A673 (cell line): ENCODE measurements around the gene PRR15. TPM values are rescaled to one million over a fixed set of nuclear protein-coding genes. Genes with fewer than 3 reads are reported as not detected.
A peak's percentile ranks its signal among the peaks of the same experiment; 100 is the strongest.

Source experiments
- BruUV-seq: library from RNA; stranded (reverse); fragments of 400-500 nt; replicated peaks from 2 replicates; lab custom pipeline; 2021; lab: Mats Ljungman, UMichigan
- CTCF ChIA-PET: fragments of 300-600 bp; sonication (Branson Sonifier 250); formaldehyde crosslinking; loops from one replicate; lab custom pipeline; 2022; ENCODE audit warnings: antibody characterized with exemption; lab: Charles Lee
- POLR2A ChIA-PET: fragments of 300-600 bp; sonication (Branson Sonifier 250); formaldehyde crosslinking; loops from one replicate; lab custom pipeline; 2022; ENCODE audit warnings: antibody characterized with exemption; ENCODE audit not compliant: low non-redundant PET; lab: Charles Lee
- DNase-seq: peaks from one replicate; pipeline ENCODE4 v3.0.0-alpha.2; 2015; ENCODE audit warnings: low spot score
- H3K27ac ChIP-seq: fragments of 200-600 bp; sonication (generic); 2 replicates; pipeline ENCODE4 v1.5.1; 2016; ENCODE audit warnings: mixed run types, low read depth, mild to moderate bottlenecking, mixed read lengths, antibody characterized with exemption, low read length; ENCODE audit not compliant: poor library complexity, severe bottlenecking
- H3K27me3 ChIP-seq: fragments of 200-600 bp; sonication (generic); replicated peaks from 2 replicates; pipeline ENCODE4 v1.6.1; 2017; ENCODE audit warnings: mixed run types, low read depth, mild to moderate bottlenecking, mixed read lengths, antibody characterized with exemption, low read length; ENCODE audit not compliant: insufficient read depth, poor library complexity
- H3K36me3 ChIP-seq: fragments of 200-600 bp; sonication (generic); 2 replicates; pipeline ENCODE4 v1.6.1; 2016; ENCODE audit warnings: mixed run types, mild to moderate bottlenecking, mixed read lengths, antibody characterized with exemption, low read length; ENCODE audit not compliant: insufficient read depth, poor library complexity, severe bottlenecking
- H3K4me1 ChIP-seq: fragments of 200-600 bp; sonication (generic); 2 replicates; pipeline ENCODE4 v1.6.1; 2017; ENCODE audit warnings: mixed run types, mild to moderate bottlenecking, mixed read lengths, antibody characterized with exemption, low read length; ENCODE audit not compliant: insufficient read depth, poor library complexity, severe bottlenecking
- H3K4me3 ChIP-seq: fragments of 200-600 bp; sonication (generic); 2 replicates; pipeline ENCODE4 v1.5.1; 2016; ENCODE audit warnings: low read depth, mixed run types, mild to moderate bottlenecking, mixed read lengths, low read length; ENCODE audit not compliant: poor library complexity, severe bottlenecking
- H3K9me3 ChIP-seq: fragments of 200-600 bp; sonication (generic); 2 replicates; pipeline ENCODE4 v1.6.1; 2016; ENCODE audit warnings: mixed run types, low read depth, mild to moderate bottlenecking, mixed read lengths, antibody characterized with exemption, low read length; ENCODE audit not compliant: poor library complexity, severe bottlenecking
- CTCF ChIP-seq: fragments of 300-800, 200-600 bp; sonication (generic); conservative IDR thresholded peaks from 2 replicates; pipeline ENCODE4 v1.5.1; 2017; ENCODE audit warnings: low read depth, mild to moderate bottlenecking, antibody characterized with exemption, low read length, moderate library complexity, mixed read lengths
- EZH2 ChIP-seq: fragments of 200-600 bp; sonication (generic); IDR thresholded peaks from 2 replicates; pipeline ENCODE4 v1.6.1; 2017; ENCODE audit warnings: borderline replicate concordance, low read depth, mild to moderate bottlenecking, mixed read lengths, antibody characterized with exemption, low read length; ENCODE audit not compliant: poor library complexity, severe bottlenecking
- intact Hi-C: fragments of 100-400 bp; cut with micrococcal nuclease; formaldehyde crosslinking; loops from one replicate; pipeline ENCODE4 v1.10.0; 2022; ENCODE audit not compliant: unreplicated experiment
- total RNA-seq: library from RNA; stranded (reverse); gene quantifications from 2 replicates; pipeline ENCODE4 v1.2.3, GENCODE V29; 2021

PRR15 gene
- total RNA-seq, 1 experiment from 2014 or later = 0.17 TPM

GRCh38 chr7:29561271-29561670, 2.4 kb upstream of the PRR15 start:
- Histone ChIP-seq H3K4me1 (peaks cover 15% of the 10 kb centered on the region), H3K4me3 (no peak overlapping the region), H3K9me3 (no peaks in the 10 kb centered on the region), H3K36me3 (no peaks in the 10 kb centered on the region), H3K27ac (no peak overlapping the region), H3K27me3 (peaks cover 48% of the 10 kb centered on the region)
- no peak for TF ChIP-seq EZH2
- no peak for DNase-seq
- ChIA-PET POLR2A (no interaction called here), CTCF (no interaction called here)
- intact Hi-C loops = loop anchor here (5.0 kb wide), 1 partner anchor 639 kb away; no protein-coding TSS in a partner anchor
- BruUV-seq = no TSS peak

- intact Hi-C loops = loop anchor here (5.0 kb wide), 1 partner anchor 640 kb away; no protein-coding TSS in a partner anchor
- H3K27ac ChIP-seq = no peak overlapping the region
- H3K4me3 ChIP-seq = no peak overlapping the region
- no peak for DNase-seq
- ChIA-PET CTCF (no interaction called here), POLR2A (no interaction called here)
- peaks cover 59% of the 10 kb centered on the region for H3K27me3 ChIP-seq
- peaks cover 16% of the 10 kb centered on the region for H3K4me1 ChIP-seq
- BruUV-seq = no TSS peak
- TF ChIP-seq CTCF = no peak
- TF ChIP-seq EZH2 = no peak
- no peaks in the 10 kb centered on the region for H3K36me3 ChIP-seq
- no peaks in the 10 kb centered on the region for H3K9me3 ChIP-seq
Measured at GRCh38 chr7:29562307-29562706, 1.3 kb upstream of the PRR15 start.

GRCh38 chr7:29564496-29565223, 1.0 kb downstream of the PRR15 start:
- intact Hi-C loops = loop anchor here (5.0 kb wide), 1 partner anchor 642 kb away; no protein-coding TSS in a partner anchor
- Histone ChIP-seq H3K36me3 (no peaks in the 10 kb centered on the region), H3K27me3 (peaks cover 73% of the 10 kb centered on the region), H3K27ac (no peak overlapping the region), H3K4me1 (peaks cover 16% of the 10 kb centered on the region), H3K4me3 (peak overlapping the region; percentile 53), H3K9me3 (no peaks in the 10 kb centered on the region)
- DNase-seq = peak; percentile 64
- BruUV-seq = no TSS peak
- TF ChIP-seq CTCF (no peak), EZH2 (no peak)
- CTCF ChIA-PET = no interaction called here
- POLR2A ChIA-PET = interaction anchor here (0.7 kb wide), 1 partner anchor 223 kb away, joined by 3 read pairs; no protein-coding TSS in a partner anchor
